Measurements from ENCODE around the gene THAP3.

The THAP3 gene

DNA sequence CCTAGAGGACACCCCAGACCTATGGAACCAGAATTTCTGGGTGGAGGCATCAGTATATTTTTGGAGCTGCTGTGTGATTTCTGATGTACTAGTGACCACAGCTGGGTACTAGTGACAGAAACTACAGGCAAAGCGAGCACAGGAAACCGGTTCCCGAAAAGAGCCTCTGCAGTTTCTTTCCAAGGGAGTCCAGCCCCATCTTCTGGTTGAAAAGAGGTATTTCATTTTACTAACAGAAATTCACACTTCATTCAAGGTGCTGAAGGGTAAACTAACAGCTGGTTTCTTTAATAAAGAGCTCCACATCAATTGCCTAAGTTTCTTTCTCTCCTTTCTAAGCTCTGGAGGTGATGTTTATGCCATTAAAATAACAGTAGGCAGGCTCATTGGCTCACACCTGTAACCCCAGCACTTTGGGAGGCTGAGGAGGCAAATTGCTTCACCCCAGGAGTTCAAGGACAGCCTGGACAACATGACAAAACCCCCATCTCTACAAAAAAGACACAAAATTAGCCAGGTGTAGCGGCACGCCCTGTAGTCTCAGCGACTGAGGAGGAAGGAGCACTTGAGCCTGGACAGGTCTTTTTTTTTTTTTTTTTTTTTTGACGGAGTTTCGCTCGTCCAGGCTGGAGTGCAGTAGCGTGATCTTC is 22.0 kb downstream of the THAP3 start:
- peak; percentile 43 to 68 (median 64) for DNase-seq

GRCh38 chr1:6648556-6648955 is 23.9 kb downstream of the THAP3 start:
- no peak overlapping the region for H3K27ac ChIP-seq (ENCODE audit: insufficient read depth in 1 of 2, low read depth in 1 of 2, low read length in 2 of 2, poor library complexity in 1 of 2, severe bottlenecking in 2 of 2)
- CTCF ChIA-PET, result interaction anchor here (0.9 to 1.0 kb wide), 3 partner anchors 14 to 162 kb away, joined by 3 read pairs; no protein-coding TSS in a partner anchor
- no peaks in the 10 kb centered on the region for H3K4me1 ChIP-seq (ENCODE audit: control extremely low read depth in 1 of 4, control insufficient read depth in 4 of 4, insufficient read depth in 4 of 4, low read length in 3 of 4)
- peaks cover 12 to 53% (median 37%) of the 10 kb centered on the region in 4 experiments for H3K36me3 ChIP-seq (ENCODE audit: control insufficient read depth in 4 of 4, insufficient read depth in 4 of 4, low read length in 3 of 4)
- H3K4me3 ChIP-seq (ENCODE audit: control insufficient read depth in 1 of 7, extremely low read depth in 1 of 7, insufficient read depth in 4 of 7, low read depth in 2 of 7, low read length in 6 of 7), result no peak overlapping the region
- H3K27me3 ChIP-seq (replicated peaks in 2 of 5; ENCODE audit: control insufficient read depth in 4 of 5, insufficient read depth in 5 of 5, low read length in 4 of 5), result no peaks in the 10 kb centered on the region
- no peak for DNase-seq
- WGBS (ENCODE audit: insufficient coverage), result 98% methylated on average over 6 of the region's 6 CpGs
- no peaks in the 10 kb centered on the region for H3K9me3 ChIP-seq (ENCODE audit: control extremely low read depth in 1 of 5, control insufficient read depth in 4 of 5, insufficient read depth in 2 of 5, low read depth in 1 of 5, low read length in 4 of 5)
- POLR2A ChIA-PET, result no interaction called here

More for the DNA sequence above, 22.0 kb downstream of the THAP3 start:
- ChIA-PET CTCF (interaction anchor here (0.6 to 3.4 kb wide), 16 partner anchors 10 to 231 kb away, joined by 3 to 19 read pairs (median 4); partner anchors contain the start of genes NOL9, PLEKHG5, TAS1R1 and ZBTB48), POLR2A (no interaction called here)
- Histone ChIP-seq H3K27me3 (replicated peaks in 2 of 5; ENCODE audit: control insufficient read depth in 4 of 5, insufficient read depth in 5 of 5, low read length in 4 of 5) (no peaks in the 10 kb centered on the region), H3K4me1 (ENCODE audit: control extremely low read depth in 1 of 4, control insufficient read depth in 4 of 4, insufficient read depth in 4 of 4, low read length in 3 of 4) (no peaks in the 10 kb centered on the region), H3K9me3 (ENCODE audit: control extremely low read depth in 1 of 5, control insufficient read depth in 4 of 5, insufficient read depth in 2 of 5, low read depth in 1 of 5, low read length in 4 of 5) (no peaks in the 10 kb centered on the region), H3K36me3 (ENCODE audit: control insufficient read depth in 4 of 4, insufficient read depth in 4 of 4, low read length in 3 of 4) (peaks cover 8 to 53% (median 33%) of the 10 kb centered on the region in 4 experiments), H3K27ac (ENCODE audit: insufficient read depth in 1 of 2, low read depth in 1 of 2, low read length in 2 of 2, poor library complexity in 1 of 2, severe bottlenecking in 2 of 2) (no peak overlapping the region), H3K4me3 (ENCODE audit: control insufficient read depth in 1 of 7, extremely low read depth in 1 of 7, insufficient read depth in 4 of 7, low read depth in 2 of 7, low read length in 6 of 7) (no peak overlapping the region)
- 44% methylated on average over 6 of the region's 10 CpGs for WGBS (ENCODE audit: insufficient coverage)

DNA sequence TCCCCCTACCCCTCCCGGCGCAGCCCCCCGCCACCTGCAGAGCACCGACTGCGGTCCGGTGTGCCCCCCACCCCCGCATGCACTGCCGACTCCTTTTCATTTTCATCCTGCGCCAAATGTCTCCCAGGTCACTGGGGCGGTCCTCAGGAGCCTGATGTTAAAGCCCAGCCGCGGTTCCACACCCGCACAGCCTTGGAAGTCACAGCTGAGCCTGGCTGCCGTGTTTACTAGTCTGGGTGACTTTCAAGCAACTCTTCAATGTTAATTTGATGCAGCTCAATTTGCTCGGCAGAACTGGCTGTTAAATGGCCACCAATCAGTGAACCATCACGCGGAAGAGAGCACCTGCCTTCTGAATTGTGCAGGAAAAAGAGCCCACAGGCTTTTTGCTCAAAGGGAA is 27.2 kb downstream of the THAP3 start:
- Histone ChIP-seq H3K27me3 (replicated peaks in 2 of 5; ENCODE audit: control insufficient read depth in 4 of 5, insufficient read depth in 5 of 5, low read length in 4 of 5) (no peaks in the 10 kb centered on the region), H3K4me3 (ENCODE audit: control insufficient read depth in 1 of 7, extremely low read depth in 1 of 7, insufficient read depth in 4 of 7, low read depth in 2 of 7, low read length in 6 of 7) (no peak overlapping the region), H3K9me3 (ENCODE audit: control extremely low read depth in 1 of 5, control insufficient read depth in 4 of 5, insufficient read depth in 2 of 5, low read depth in 1 of 5, low read length in 4 of 5) (no peaks in the 10 kb centered on the region), H3K36me3 (ENCODE audit: control insufficient read depth in 4 of 4, insufficient read depth in 4 of 4, low read length in 3 of 4) (peaks cover 16 to 47% (median 30%) of the 10 kb centered on the region in 4 experiments), H3K27ac (ENCODE audit: insufficient read depth in 1 of 2, low read depth in 1 of 2, low read length in 2 of 2, poor library complexity in 1 of 2, severe bottlenecking in 2 of 2) (no peak overlapping the region), H3K4me1 (ENCODE audit: control extremely low read depth in 1 of 4, control insufficient read depth in 4 of 4, insufficient read depth in 4 of 4, low read length in 3 of 4) (no peaks in the 10 kb centered on the region)
- POLR2A ChIA-PET, result no interaction called here
- DNase-seq, result no peak
- CTCF ChIA-PET, result interaction anchor here (1.3 to 1.5 kb wide), 2 partner anchors 11 to 48 kb away, joined by 3 to 4 read pairs; no protein-coding TSS in a partner anchor
- WGBS (ENCODE audit: insufficient coverage), result 94% methylated on average over 16 of the region's 17 CpGs

DNA sequence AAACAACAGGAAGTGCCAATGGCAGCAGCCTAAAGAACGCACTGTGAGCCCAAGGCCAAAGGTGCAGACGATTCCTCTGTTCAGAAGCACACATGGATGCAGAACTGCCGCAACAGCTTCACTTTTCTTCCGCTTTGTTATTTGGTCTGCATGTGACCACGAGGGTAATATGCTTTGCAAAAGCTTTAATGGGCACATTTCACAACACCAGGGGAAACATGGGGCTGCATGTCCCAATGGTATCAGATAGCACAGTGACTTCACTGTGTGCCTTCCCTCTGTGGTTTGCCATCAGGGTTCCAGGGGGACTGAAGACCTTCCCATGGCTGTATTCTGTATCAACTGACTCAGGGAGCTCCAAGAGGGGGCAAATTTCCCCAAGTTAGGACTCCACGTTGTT is 28.3 kb downstream of the THAP3 start:
- DNase-seq, result no peak
- Histone ChIP-seq H3K27ac (ENCODE audit: insufficient read depth in 1 of 2, low read depth in 1 of 2, low read length in 2 of 2, poor library complexity in 1 of 2, severe bottlenecking in 2 of 2) (no peak overlapping the region), H3K36me3 (ENCODE audit: control insufficient read depth in 4 of 4, insufficient read depth in 4 of 4, low read length in 3 of 4) (peaks cover 16 to 54% (median 30%) of the 10 kb centered on the region in 4 experiments), H3K27me3 (replicated peaks in 2 of 5; ENCODE audit: control insufficient read depth in 4 of 5, insufficient read depth in 5 of 5, low read length in 4 of 5) (no peaks in the 10 kb centered on the region), H3K9me3 (ENCODE audit: control extremely low read depth in 1 of 5, control insufficient read depth in 4 of 5, insufficient read depth in 2 of 5, low read depth in 1 of 5, low read length in 4 of 5) (no peaks in the 10 kb centered on the region), H3K4me3 (ENCODE audit: control insufficient read depth in 1 of 7, extremely low read depth in 1 of 7, insufficient read depth in 4 of 7, low read depth in 2 of 7, low read length in 6 of 7) (no peak overlapping the region), H3K4me1 (ENCODE audit: control extremely low read depth in 1 of 4, control insufficient read depth in 4 of 4, insufficient read depth in 4 of 4, low read length in 3 of 4) (no peaks in the 10 kb centered on the region)
- CTCF ChIA-PET, result interaction anchor here (0.7 to 1.0 kb wide), 2 partner anchors 11 to 107 kb away, joined by 3 read pairs; no protein-coding TSS in a partner anchor
- POLR2A ChIA-PET, result no interaction called here
- WGBS (ENCODE audit: insufficient coverage), result 90% methylated on average over 6 of the region's 6 CpGs

- DNase-seq, result no peak
These were observed 29.0 kb downstream of the THAP3 start for GRCh38 chr1:6653436-6654290.

GRCh38 chr1:6657138-6657537 is 32.5 kb downstream of the THAP3 start:
- Histone ChIP-seq H3K36me3 (ENCODE audit: control insufficient read depth in 4 of 4, insufficient read depth in 4 of 4, low read length in 3 of 4) (peaks cover 14 to 45% (median 19%) of the 10 kb centered on the region in 4 experiments), H3K9me3 (ENCODE audit: control extremely low read depth in 1 of 5, control insufficient read depth in 4 of 5, insufficient read depth in 2 of 5, low read depth in 1 of 5, low read length in 4 of 5) (no peaks in the 10 kb centered on the region), H3K27ac (ENCODE audit: insufficient read depth in 1 of 2, low read depth in 1 of 2, low read length in 2 of 2, poor library complexity in 1 of 2, severe bottlenecking in 2 of 2) (no peak overlapping the region), H3K4me1 (ENCODE audit: control extremely low read depth in 1 of 4, control insufficient read depth in 4 of 4, insufficient read depth in 4 of 4, low read length in 3 of 4) (no peaks in the 10 kb centered on the region), H3K4me3 (ENCODE audit: control insufficient read depth in 1 of 7, extremely low read depth in 1 of 7, insufficient read depth in 4 of 7, low read depth in 2 of 7, low read length in 6 of 7) (no peak overlapping the region), H3K27me3 (replicated peaks in 2 of 5; ENCODE audit: control insufficient read depth in 4 of 5, insufficient read depth in 5 of 5, low read length in 4 of 5) (no peaks in the 10 kb centered on the region)
- 100% methylated on average over 5 of the region's 6 CpGs for WGBS (ENCODE audit: insufficient coverage)
- ChIA-PET POLR2A (interaction anchor here (0.5 kb wide), 1 partner anchor 23 kb away, joined by 4 read pairs; no protein-coding TSS in a partner anchor), CTCF (interaction anchor here (1.5 to 2.6 kb wide), 3 partner anchors 10 to 171 kb away, joined by 3 to 12 read pairs (median 6); no protein-coding TSS in a partner anchor)
- DNase-seq, result no peak

More at GRCh38 chr1:6653436-6654290, 29.0 kb downstream of the THAP3 start:
- WGBS (ENCODE audit: insufficient coverage), result over 99% methylated on average over 19 of the region's 23 CpGs
- Histone ChIP-seq H3K36me3 (ENCODE audit: control insufficient read depth in 4 of 4, insufficient read depth in 4 of 4, low read length in 3 of 4) (peaks cover 16 to 60% (median 30%) of the 10 kb centered on the region in 4 experiments), H3K27ac (ENCODE audit: insufficient read depth in 1 of 2, low read depth in 1 of 2, low read length in 2 of 2, poor library complexity in 1 of 2, severe bottlenecking in 2 of 2) (no peak overlapping the region), H3K27me3 (replicated peaks in 2 of 5; ENCODE audit: control insufficient read depth in 4 of 5, insufficient read depth in 5 of 5, low read length in 4 of 5) (no peaks in the 10 kb centered on the region), H3K4me1 (ENCODE audit: control extremely low read depth in 1 of 4, control insufficient read depth in 4 of 4, insufficient read depth in 4 of 4, low read length in 3 of 4) (no peaks in the 10 kb centered on the region), H3K4me3 (ENCODE audit: control insufficient read depth in 1 of 7, extremely low read depth in 1 of 7, insufficient read depth in 4 of 7, low read depth in 2 of 7, low read length in 6 of 7) (no peak overlapping the region), H3K9me3 (ENCODE audit: control extremely low read depth in 1 of 5, control insufficient read depth in 4 of 5, insufficient read depth in 2 of 5, low read depth in 1 of 5, low read length in 4 of 5) (no peaks in the 10 kb centered on the region)
- POLR2A ChIA-PET, result no interaction called here
- CTCF ChIA-PET, result interaction anchor here (1.0 kb wide), 1 partner anchor 108 kb away, joined by 3 read pairs; no protein-coding TSS in a partner anchor

All from common myeloid progenitor, CD34-positive (primary cell).